Hematopoietic multipotent progenitor cell treated with erythropoietin and hydrocortisone succinate and interleukin-3 and kit ligand, for 17 days (in vitro differentiated cells): Measurements from ENCODE around the gene KCNJ9.
A peak's percentile ranks its signal among the peaks of the same experiment; 100 is the strongest.

Experiments
- DNase-seq: peaks from one replicate; pipeline ENCODE4 v3.0.0-alpha.2; 2015; ENCODE audit warnings: low spot score

The KCNJ9 gene

GRCh38 chr1:160087118-160087662 is 5.9 kb downstream of the KCNJ9 start:
- no peak for DNase-seq

GRCh38 chr1:160089883-160090282 is 8.5 kb downstream of the KCNJ9 start:
- no peak for DNase-seq

- no peak for DNase-seq
Measured at GRCh38 chr1:160090760-160091159, 9.4 kb downstream of the KCNJ9 start.

GRCh38 chr1:160091666-160092223 is 10.4 kb downstream of the KCNJ9 start:
- no peak for DNase-seq

DNA sequence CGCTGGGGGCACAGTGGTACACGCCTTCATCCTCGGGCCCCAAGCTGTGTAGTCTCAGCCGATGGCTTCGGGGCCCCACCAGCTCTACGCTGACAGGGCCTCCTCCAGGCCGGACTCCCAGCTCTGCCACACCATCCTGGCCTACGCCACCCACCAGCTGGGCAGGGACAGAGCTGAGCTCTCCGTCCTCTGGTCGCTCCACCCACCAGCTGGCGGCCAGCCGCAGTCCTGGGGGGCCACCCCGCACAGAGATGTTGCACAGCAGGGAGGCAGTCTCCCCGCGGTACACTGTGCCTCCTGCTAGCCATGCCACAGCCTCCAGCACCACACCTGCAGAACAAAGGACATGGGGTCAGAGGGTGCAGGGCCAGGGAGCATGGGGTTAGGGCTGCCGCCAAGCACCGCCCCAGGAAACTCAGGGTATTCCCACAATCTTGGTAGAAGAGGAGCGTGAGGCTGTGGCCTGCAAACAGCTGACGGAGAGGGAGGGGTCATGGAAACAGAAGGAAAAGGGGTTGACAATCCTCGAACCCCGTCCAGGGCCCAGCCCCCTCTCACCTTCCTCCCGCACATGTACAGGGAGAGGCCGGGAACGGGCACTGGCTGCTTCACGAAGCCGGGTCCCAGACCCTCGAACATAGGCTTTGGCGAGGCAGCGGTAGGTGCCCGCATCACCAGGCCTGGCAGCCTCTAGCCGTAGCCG is 11.2 kb downstream of the KCNJ9 start:
- no peak for DNase-seq

DNA sequence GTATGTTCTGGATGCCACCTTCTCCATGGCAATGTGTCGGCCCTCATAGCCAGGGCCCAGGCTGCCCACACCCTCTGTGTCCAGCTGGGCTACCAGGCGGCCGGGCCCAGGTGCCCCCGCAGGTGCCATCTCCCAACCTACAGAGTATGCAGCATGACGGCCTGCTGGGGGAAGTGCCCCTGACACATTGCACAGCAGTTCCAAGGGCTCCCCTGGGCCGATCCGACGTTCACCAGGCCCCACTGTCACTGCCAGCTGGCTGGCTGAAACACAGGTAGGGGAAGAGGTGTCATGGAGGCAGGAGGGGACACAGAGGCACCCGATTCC is 11.7 kb downstream of the KCNJ9 start:
- DNase-seq = no peak

DNA sequence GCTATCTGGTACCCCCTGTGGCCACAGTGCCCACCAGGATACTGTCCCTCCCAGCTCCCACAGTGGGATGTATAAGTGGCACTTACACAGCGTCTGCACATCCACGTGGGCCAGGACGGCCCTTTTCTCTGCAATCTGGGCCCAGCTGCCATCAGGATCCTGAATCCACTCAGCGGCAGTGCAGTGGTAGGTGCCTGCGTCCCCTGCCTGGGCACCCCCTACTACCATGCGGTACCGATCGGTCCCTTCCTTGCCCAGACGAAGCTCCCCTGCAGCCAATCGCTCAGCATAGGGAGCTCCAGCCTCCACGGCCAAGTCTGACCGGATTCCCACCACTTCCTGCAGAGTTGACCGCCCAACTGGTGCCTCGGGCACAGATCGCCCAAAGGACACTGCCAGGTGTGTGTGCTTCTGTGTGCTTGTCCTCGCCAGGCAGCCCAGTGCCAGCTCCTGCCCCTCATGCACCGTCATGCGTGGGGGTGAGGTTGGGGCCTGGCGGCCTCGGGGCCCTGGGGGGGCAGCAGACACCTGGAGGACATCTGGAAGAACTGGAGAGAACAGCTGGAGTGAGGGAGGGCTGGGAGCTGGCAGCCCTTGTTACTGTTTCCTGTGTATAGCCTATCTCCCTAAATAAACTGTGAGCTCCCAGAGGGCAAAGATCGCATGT is 12.4 kb downstream of the KCNJ9 start:
- no peak for DNase-seq

- no peak for DNase-seq
Measured at GRCh38 chr1:160094291-160094625, 12.9 kb downstream of the KCNJ9 start.

DNA sequence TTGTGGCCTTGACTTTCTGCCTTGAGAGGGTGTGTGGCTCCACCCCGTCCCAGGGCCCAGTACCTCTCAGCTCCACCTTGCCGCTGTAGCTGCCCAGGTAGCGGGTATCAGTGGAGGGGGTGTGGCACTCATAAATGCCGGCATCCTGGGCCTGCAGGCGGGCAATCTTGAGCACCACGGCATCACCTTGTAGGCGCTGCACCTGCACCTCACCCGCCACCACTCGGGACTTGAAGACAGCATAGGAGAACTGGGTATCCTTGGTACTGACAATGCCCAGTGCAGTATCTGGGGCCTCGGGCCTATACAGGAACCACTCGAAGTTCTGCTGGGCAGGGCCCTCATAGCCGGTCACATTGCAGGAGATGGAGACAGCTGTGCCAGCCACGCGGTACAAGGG is 13.5 kb downstream of the KCNJ9 start:
- DNase-seq = no peak

GRCh38 chr1:160095382-160096105 is 14.2 kb downstream of the KCNJ9 start:
- no peak for DNase-seq

- no peak for DNase-seq
Measured at GRCh38 chr1:160096274-160097116, 15.2 kb downstream of the KCNJ9 start.

GRCh38 chr1:160097151-160097910 is 16.0 kb downstream of the KCNJ9 start:
- no peak for DNase-seq

DNA sequence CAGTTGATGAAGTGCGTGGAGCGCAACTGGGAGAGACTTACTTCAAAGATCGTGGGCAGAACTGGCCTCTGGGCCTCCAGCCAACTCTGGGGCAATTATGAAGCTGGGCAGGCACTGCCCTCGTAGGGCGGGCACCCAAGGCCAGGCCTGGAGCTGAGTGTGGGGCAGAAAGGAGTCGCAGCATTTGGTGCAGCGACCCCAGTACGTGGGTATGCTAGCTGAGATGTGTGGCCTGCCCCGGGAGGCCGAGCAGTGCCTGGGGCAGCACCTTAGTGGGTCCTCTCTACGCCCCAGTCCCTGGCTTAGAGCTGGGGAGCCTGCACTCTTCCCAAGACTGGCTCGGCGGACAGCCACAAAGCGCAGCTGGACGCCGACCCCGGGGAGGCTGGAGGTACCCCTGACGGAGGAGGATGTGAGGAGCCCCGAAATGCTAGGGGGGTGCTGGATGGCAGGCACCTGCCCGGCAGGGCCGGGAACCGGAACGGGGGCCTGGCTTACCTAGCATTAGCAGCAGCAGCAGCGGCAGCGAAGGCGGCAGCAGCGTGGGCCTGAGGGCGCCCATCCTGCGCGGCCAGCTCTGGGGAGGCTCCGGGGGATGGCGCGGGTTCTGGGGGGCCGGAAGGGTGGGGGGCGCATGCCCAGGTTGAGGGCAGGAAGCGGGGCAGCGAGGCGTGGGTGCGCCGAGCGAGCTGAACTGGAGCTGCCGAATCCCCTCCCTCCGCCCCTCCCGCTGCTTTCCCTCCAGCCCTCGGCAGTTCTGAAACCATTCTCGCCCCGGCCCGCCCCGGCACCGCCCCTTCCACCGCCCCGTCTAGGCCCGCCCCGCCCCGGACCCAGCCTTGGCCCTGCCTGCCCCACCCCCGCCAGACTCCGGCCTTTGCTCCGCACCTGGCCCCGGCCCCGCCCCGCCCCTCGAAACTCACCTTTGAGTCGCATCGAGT is 16.8 kb downstream of the KCNJ9 start, which contains the start of gene IGSF8:
IGSF8 (minus strand) TSS at position 709 of the 941 bp plus-strand sequence; CDS start at position 562, 147 bp downstream.
- peak; percentile 59 for DNase-seq

GRCh38 chr1:160098852-160099561 is 17.7 kb downstream of the KCNJ9 start:
- DNase-seq = peak; percentile 80

DNA sequence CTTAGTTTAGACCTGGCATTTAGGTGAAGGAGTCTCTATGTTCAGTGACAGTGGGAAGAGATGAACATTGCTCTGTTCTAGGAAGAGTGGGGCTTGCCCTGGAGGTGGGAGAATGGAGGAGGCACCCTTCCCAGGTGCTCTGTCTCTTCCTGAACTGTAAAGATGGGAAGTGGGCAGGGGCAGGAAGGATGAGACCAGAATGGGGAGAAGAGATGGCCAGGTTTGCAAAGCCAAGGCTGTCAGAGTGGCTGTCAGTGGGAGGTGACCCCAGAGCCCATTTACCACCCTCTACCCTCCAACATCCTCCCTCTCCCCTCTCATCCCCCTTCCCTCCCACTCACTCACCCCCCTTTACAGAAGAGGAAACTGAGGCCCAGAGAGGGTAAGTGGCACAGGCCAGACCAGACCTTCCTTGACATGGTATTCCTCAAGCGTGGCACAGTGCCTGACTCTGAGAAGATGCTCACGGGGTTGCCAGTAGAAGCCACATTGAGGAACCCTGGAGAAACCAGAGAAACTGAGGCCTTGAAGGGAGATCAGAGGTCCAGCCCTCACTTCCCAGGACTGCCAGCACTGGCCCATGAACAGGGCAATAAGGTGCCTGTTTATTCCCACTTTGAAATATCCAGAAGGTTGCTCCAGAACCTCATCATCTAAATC is 18.5 kb downstream of the KCNJ9 start:
- DNase-seq = no peak

- DNase-seq = peak; percentile 50
Measured at GRCh38 chr1:160101037-160101716, 19.8 kb downstream of the KCNJ9 start.

DNA sequence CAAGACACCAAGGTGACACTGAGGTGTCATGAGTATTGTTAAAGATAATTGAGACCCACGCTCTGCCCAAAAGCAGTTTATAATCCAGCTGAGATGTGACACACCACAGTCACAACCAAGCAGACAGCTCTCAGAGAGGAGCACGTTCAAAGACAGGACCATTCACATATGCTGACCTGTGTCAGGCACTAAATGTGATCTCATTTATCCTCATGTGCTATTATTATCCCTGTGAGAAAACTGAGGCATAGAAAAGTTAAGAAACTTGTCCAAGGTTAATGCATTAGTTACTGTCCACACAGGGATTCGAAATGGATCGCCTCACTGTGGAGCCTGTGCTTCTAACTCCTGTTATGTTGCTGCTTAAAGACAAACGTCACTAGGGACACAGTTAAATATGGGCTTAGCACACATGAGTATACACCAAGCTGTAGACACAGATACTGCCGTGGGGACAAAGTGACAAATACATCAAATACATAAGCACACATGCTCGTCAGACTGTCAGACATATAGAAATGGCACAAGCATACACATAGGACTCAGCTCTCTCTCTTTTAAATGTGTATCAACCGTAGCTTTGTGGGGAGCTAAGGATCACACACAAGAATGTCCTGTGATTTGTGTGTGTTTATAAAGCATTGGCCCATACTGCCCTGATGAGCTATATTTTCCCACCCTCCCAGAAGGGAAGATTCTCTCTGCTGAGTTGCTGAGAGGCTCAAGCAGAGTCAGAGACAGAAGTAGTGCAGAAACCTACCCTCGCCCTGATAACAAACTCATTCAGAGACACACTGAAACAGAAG is 20.6 kb downstream of the KCNJ9 start:
- DNase-seq = no peak
